Activated CD8-positive, alpha-beta memory T cell treated with anti-CD3 and anti-CD28 coated beads, Interleukin-2, amount 50 U/mL, for 1 hour (primary cell): ENCODE measurements around the gene LYAR.
"Not testable (repeated sequence)": the region's sequence is repeated elsewhere in the genome, so short reads cannot be mapped to it uniquely, and the experiment has no call there.

Experiments
- DNase-seq: peaks from one replicate; pipeline ENCODE4 v3.0.0-alpha.2; 2020; ENCODE audit errors: extremely low read depth

The LYAR gene

DNA sequence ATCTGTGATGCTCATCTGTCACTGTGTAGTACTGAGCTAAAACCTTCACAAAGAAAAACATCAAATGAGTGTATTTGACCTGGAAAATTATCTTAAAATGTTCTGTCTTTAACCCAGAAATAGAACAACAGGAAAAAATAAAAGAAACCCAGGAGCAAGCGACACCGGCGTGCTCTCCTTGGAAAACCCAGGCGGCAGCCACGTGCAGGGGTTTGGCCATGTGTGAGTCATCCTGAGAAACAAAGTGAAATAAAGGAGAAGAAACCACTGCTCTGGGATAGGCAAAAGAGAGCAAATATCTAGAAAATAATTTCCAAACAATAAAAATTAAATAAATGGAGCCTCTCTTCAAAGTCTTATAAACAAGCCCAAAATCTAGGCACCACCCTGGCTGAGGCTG, 22.0 kb downstream of the LYAR start:
- no peak for DNase-seq

DNA sequence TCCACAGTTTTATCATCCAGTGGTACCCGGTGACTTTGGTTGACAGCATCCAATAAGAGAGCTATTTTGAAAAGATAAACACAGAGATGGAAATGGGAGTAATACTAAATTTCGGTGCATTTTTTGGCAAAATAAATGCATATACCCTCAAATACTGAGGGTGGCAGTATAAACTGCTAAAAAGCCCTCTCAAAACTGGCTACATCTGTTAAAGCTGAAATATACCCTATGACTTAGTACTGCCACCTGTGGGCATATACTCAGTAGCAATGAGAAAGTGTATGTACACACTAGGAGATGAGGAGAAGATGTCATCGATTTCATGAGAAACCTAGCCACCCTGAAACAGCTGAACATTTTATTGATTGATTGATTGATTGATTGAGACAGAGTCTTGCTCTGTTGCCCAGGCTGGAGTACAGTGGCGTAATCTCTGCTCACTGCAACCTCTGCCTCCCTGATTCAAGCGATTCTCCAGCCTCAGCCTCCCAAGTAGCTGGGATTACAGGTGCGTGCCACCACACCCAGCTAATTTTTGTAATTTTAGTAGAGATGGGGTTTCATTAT, 29.7 kb downstream of the LYAR start:
- no peak for DNase-seq

DNA sequence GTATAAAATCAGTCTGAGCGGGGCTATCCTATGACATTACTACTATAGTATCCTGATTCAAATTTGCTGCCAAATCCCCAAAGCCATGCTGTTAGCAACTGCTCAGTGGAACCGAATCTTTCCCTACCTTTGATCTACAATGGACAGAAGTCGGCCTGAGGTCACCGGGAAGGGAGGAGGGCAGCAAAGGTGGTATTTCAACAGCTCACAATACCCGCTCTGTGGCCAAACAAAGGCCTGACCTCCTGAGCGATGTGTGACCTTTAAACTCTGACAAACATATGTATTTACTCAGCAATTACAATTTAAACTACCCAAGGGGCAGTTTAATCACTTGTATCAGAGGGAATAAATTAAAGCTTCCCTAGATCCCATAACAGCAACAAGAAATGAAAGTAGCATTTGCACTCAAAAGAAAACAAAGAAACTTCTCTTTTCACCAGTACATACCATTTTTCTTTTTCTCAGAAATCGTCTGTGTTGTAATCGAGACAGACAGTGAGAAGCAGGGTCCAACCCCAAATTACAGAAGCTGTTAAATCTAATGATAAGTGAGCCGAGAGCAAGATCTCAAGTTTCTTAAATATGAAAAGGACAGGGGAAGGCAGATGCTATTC, 30.4 kb downstream of the LYAR start:
- no peak for DNase-seq

DNA sequence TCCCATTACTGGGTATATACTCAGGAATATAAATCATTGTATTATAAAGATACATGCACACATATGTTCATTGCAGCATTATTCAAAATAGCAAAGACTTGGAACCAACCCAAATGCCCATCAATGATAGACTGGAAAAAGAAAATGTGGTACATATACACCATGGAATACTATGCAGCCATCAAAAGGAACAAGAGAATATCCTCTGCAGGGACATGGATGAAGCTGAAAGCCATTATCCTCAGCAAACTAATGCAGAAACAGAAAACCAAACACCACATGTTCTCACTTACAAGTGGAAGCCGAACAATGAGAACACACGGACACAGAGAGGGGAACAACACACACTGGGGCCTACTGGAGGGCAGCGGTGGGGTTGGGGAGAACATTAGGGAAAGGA, 32.2 kb downstream of the LYAR start:
- not testable (repeated sequence) for DNase-seq

DNA sequence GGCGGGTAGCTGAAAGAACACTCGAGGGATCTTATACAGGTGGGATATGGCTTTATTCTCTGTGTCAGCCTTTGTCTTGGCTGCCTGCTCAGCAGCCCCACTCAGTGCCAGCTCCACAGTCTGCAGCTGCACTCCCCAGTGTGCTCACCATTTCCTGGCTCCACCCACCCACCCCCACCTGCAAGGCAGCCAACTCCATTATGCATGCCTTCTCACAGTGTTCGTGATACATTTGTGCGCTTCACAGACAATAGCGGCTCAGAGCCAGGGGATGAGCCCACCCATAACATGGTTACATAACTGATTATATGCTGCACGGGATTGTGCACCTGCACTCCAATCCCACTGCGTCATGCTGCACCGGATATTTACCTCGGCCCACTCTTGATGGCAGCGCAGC, 33.2 kb downstream of the LYAR start:
- DNase-seq: no peak

DNA sequence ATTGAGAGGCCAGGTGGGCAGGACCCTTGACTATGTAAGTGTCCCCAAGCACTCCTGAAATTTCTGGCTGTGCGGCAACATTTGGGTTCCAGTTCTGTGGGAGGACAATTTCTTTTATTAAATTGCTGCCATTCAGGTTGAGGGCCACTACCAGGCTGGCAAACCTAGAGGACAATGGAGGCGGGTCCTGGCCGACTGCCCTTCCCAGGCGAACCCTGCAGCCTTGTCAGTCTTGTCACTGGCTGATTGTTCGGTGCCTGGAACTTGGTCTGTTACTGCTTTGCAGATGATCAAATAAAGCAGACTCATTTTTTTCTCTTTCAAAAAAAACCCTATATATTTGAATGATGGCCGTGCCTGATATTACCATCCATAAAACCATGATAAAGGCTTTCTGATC, 35.3 kb downstream of the LYAR start:
- no peak for DNase-seq

DNA sequence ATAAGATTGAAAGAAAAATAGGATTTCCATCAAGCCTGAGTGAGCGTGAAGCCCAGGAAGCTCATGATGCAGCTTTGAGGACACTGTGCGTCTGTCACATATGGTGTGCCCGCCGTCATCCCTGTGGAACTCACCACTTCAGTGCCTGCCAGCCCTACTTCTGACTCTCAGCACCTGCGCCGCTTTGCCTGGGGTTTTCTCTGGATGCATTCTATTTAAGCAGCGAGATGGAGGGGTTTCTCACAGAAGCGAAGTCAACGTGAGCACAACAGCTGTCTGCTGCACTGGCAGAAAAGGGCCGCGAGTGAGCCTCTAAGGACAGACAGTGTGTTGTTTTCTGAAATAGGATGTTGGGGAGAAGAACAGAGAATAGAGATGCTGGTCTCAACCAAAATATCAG, 35.8 kb downstream of the LYAR start:
- no peak for DNase-seq

DNA sequence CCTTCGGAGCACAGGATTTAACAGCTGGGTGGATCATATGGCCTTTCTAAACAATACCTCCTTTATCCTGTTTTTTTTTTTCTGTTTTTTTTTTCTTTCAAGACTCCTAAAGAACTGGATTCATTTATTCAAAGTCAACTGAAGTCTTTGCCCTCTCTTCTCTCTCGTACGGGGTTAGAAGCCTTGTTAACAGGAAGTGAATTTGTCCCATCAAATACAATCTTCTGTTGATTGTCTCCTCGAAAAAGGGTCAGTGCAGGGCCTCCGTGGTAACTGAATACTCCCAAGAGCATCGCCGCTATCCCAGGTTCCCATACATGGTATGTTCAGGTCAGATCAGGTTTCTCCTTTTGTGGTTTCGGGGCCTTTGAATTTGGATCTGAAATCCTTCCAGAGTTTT, 40.1 kb downstream of the LYAR start:
- DNase-seq: no peak

DNA sequence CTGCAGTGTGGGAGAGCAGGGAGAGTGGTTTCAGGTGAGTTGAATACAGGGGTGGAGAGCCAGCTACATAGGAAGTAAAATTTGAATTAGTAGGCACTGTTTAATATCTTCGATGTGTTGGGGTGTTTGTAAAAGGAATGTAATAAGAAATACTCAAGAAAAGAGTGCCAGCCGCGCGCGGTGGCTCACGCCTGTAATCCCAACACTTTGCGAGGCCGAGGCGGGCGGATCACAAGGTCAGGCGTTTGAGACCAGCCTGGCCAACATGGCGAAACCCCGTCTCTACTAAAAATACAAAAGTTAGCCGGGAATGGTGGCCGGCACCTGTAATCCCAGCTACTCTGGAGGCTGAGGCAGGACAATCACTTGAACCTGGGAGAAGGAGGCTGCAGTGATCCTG, 40.6 kb downstream of the LYAR start:
- not testable (repeated sequence) for DNase-seq

DNA sequence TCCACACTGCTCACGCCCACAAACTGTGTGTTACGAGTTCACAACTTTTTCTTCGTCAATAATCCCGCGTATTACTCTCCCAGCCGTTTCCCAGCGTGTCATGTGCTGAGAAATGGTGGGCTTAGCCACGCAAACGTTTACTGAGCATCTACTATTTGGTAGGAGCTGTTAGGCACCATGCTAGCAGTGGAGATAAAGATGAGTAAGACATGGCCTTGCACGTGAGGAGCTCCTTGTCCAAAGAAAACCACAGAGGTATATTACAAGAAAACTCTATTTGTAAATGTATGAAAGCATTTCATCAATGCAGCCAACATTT, 41.1 kb downstream of the LYAR start:
- no peak for DNase-seq

DNA sequence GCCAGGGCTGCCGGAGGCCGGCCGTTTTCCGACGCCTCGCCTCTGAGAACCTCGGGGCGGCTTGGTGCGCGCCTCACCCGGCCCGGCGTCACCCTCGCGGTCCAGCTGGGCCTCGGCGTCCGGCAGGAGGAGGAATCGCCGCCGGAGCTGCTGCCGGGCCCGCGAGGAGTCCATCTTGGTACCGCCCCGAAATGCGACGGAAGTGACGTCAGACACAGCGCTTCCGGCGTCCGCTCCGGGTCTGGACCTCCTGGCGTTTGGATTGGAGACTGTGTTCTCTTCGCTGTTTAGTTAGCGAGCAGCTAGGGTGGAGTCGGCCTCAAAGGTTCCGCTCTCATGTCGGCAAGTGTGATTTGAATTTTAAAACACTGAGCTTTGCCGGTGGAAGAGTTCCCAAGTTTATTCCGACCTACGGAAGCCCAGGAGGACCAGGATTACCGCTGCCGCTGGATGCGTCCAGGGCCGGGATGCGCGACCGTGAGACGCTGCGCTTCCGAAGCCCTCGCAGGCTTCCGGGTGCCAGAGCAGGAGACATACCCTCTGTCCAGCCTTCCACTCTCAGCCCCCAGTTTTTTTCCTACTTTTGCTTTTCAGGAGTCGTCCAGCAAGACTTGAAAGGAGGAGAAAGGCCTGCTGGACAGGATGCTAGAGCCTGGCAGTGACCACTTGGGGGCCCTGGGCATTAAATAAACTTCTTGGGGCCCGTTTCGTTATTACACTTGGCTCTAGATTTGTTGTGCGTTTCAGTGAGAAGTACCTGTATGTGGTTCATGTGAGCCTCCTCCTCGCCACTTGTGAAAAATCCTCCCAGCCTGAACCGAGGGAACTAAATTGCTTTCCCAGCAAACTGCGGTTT, 41.7 kb downstream of the LYAR start, which contains the start of gene TMEM128:
Gene TMEM128, minus strand, starts transcription at position 195 of the 856 bp plus-strand sequence. Its CDS starts 21 bp downstream, at position 174.
- peak; percentile 81 for DNase-seq

DNA sequence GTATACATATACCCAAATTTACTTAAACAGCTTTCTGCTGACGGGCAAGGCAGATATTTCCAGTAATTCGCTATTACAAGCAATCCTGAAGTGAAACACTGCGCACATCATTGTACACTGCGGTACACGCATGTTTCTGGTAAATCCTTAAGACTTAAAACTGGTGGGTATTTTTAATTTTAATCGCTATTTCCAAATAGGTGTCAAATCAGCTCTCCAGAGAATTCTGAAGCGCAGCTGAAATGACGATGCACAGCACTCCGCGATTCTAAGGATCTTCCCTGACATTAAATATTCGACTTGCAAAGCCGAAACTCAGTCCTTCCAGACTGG, 42.3 kb downstream of the LYAR start:
- DNase-seq: no peak

DNA sequence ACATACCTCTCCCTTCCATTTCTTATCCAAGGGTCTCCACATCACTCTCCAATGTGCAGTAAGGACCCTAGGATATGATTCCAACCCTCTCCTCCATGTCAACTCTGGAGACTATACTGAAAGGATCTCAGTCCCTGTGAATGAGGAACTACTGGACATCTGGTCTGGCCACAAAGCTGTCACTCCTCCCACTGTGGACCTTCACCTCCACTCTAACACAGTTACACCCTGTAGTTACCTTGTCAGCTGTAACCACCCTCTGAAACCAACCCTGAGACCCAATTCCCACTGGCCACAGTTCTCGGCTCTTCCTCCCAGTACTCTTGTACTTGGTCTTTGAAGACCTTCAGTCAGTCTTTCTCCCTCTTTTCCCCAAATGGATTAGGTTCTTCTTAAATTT, 44.8 kb downstream of the LYAR start:
- no peak for DNase-seq

DNA sequence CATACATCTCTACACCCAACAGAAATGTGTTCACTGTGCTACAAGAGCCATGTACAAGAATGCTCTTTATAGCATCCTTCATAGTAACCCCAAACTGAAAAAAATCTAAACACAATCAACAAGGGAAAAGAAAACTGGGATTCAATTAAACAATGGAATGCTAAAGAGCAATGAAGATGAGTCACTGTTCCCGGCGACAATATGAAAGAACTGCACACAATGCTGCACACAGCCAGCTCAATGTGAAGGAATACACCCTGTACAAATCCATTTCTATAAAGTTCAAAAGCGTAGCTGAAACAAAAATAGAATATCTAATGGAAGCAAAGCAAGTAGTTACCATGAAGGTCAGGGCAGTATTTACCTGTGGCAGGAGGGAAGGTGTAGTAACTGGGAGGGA, 50.4 kb downstream of the LYAR start:
- not testable (repeated sequence) for DNase-seq

DNA sequence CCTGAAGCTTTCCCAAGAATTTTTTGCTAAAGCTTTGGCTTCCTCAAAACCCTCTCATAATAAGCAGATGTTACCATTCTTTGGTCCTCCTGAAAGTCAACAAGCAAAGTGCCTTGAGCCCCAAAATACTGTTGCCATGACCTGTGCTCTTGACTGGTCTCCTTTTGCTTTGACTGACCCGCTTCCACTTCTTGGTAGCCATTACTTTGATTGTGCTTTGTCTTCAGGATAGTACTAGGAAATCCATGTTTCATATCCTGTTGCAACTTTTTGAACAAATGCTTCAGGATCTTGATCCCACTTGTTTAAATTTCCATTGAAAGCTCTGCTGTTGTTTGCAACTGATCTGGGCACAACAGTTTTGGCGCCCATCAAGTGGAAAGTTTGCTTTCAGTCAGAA, 56.3 kb downstream of the LYAR start:
- no peak for DNase-seq

DNA sequence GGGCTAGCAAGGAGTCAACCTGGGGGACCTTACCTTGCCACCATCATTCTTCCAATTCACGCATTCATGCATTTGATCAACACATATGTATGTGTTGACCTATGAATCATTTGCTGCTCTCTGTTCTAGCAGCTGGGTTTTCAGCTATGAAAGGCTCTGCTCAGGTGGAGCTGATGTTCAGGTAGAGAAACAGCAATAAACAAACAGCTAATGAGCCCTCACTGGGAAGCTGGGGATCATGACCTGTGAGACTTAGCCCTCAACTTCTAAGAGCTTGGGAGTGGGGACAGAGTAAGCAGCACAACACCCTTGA, 61.6 kb downstream of the LYAR start:
- DNase-seq: no peak

DNA sequence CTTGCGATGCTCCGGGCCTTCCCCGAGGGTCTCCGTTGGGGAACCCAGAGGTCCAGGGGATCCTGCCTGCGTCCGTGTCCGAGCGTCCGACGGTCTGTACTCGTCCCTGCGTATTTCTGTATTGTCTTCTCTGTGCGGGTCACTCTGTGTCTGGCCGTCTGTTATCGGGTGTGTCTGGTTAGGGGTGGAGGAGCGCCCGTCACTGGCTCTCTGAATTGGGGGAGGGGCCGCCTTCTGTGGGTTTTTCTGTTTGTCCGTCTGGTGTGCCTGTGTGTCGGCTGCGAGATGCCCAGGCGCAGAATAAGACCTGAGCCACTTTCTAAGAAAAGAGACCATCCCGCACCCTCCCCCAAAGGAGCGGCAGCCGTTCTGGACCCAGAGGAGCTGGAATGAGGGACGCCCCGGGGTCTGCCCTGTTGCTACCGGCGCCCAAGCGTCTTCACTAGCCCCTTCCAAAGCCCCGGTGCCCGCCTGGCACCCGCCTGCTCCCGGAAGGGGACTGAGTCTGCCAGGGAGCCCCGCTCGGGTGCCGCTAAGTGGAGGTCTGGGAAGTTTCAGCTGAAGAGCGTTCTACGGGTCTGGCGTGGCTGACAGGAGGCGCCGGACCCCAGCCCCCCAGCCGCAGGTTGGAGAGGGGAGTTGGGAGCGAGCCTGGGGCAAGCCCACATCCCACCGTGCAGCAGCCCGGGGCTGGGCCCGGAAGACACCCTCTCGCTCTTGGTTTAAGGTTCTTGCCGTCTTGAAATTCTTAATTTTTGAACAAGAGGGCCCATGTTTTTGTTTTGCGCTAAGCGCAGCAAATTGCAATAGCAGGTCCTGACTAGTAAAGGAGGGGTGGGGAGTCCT, 62.2 kb downstream of the LYAR start:
- no peak for DNase-seq

DNA sequence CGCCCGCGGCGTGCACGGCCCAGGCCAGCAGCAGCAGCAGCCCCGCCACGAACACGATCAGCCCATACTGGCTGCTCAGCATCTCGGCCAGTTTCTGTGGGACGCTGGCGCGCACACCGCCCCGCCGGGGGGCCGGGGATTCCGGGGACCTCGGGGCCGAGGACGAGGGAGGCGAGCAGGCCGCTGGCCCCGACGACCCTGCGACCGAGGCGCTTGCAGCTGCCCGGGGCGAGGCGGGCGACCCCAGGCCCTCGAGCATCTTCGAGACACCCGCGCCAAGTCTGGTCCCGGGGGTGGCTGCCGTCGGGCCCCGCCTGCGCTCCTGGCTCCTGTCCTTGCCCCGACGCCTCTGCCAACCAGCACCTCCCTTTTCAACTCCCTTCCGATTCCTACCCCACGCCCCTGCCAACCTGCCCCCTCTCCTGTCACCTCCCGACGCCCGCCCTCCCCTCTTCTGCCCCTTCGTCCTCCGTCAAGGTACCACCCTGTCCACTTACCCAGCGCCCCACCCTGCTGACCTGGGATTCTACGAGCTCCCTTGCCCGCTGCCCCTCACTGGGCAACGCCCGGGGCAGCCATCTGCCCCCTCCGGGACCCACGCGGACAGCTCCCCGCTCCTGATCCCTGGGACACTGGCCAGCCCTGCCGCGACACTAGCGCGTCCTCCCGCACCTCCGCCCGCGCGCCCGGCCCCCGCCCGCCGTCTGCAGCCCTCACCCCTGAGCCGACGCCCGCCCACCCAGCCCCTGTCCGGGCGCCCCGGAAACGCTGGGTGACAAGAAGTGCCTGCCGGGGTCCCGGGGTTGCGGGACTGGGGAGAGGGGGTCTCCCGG, 63.1 kb downstream of the LYAR start, which contains the start of gene OTOP1:
Gene OTOP1, minus strand, starts transcription at position 324 of the 833 bp plus-strand sequence. Its CDS starts 65 bp downstream, at position 259.
- DNase-seq: no peak

DNA sequence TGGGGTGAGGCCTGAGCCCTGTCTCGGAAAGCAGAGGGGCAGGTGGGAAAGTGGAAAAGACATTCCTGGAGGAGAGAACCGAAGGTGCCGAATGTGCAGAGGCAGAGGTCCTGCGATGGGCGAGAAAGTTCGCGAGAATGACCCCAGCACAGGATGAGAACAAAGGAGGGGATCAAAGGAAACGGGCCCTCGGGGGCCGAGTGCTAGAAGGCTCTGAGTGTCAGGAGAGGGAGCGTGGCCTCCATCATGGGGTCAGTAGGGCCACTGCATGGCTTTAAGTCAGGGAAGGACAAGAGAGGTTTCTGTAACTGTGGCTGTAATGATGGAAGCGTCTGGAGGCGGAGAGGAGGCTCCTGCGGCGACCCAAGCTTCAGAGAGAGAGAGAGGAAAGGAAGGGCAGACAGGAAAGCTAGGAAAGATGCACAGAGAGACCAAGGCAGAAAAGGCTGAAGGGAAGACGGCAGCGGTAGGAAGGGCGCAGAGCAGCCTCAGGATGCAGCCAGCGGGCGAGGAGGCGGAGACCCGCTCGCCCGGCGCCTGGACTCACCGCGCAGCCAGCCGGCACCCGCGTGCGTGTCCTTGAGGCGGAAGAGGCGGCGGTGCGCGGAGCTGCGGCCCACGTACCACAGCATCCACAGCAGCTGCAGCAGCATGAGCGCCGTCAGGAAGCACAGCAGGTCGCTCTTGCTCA, 63.9 kb downstream of the LYAR start:
- DNase-seq: no peak
